Fibroblast of gingiva (primary cell): ENCODE results near the gene ADM.
A peak's percentile ranks its signal among the peaks of the same experiment; 100 is the strongest.
"Not testable (repeated sequence)": the region's sequence is repeated elsewhere in the genome, so short reads cannot be mapped to it uniquely, and the experiment has no call there.

Experiments
- DNase-seq: peaks from one replicate; pipeline ENCODE4 v3.0.0-alpha.2; 2011; ENCODE audit warnings: low read depth

Gene ADM

DNA sequence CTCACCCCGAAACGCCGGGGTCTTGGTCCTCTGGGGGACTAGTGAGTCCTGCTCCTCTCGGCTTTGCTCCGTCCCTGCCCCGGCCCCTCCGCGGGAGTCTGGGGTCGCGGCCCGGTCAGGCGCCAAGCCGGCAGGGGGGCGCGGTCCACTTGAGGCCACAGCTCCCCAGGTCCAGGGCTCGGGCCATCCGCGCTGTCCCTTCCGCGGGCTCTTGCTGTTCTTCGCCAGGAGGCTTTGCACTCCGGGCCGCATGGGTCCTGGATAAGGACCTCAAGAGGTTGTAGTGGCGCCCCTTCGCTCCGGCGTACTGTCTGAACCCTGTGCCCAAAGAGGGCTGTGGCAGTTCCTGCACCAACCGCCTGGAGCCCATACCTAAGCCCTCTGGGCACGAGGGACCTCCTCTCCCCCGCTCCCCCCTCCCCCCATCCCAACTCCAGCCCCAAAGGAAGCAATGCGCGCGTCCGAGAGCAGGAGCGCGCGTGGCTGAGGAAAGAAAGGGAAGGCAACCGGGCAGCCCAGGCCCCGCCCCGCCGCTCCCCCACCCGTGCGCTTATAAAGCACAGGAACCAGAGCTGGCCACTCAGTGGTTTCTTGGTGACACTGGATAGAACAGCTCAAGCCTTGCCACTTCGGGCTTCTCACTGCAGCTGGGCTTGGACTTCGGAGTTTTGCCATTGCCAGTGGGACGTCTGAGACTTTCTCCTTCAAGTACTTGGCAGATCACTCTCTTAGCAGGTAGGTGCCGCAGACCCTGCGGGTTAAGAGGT lies at the start of gene ADM:
TSS of gene ADM (plus strand) at position 579 of the 767 bp plus-strand sequence. CDS start 628 bp downstream, outside the sequence.
- peak; percentile 98 for DNase-seq

DNA sequence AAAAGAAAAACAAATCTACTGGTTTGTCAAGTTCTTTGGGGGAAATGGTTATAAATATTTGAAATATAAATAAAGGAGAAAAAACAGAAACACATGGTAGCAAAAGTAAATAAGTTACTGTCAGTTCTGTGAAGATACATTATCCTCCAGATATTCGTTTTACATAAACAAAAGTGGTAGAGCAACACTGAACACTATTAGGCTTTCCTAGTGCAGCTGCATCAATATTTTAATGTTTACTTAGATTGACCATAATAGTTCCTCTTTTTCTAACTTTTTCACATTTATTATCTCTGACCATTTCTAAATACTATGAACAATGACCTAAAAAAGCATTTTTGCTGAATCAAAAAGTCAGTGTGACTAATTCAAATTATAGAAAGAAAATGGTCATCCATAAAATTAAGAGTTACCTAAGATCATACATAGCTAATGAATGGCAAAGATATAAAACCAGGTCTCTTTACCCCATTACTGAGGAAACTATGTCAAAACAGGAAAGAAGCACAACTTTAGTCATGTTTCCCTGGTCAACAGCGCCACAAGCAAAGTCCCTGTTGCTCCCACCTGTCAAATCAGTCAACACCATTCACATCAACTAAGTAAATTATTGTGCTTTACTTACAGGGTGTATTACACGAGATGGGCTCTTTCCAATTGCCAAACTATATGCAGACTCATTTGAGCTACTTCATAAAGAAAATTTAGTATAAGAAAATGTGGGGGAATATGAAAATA lies 49.3 kb upstream of the ADM start:
- DNase-seq, result no peak

DNA sequence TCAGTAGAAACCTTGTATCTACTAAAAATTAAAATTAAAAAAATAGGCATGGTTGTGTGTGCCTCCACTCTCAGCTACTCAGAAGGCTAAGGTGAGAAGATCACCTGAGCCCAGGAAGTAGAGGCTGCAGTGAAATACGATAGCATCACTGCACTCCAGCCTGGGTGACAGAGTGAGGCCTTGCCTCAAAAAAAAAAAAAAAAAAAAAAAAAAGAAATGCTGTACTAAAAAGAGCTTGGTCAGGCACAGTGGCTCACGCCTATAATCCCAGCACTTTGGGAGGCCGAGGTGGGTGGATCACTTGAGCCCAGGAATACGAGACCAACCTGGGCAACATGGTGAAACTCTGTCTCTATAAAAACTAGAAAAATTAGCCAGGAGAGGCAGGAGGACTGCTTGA lies 47.4 kb upstream of the ADM start:
- DNase-seq, result no peak

DNA sequence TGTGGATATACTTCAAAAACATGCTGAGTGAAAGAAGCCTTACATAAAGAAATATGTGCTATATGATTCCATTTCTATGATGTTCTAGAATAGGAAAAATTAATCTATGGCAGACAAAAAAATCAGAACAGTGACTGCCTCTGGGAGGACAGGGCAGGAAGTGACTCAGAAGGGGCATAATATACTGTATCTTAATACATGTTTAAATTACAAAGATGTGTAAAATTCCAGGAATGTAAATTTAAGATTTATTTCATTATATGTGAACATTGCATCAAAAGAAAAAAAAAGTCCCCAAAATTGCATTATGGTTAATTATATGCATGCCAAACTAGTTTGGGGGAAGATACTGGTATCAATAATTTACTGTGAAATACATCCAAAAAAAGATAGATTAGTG lies 43.1 kb upstream of the ADM start:
- DNase-seq, result no peak

GRCh38 chr11:10263929-10264328 lies 40.9 kb upstream of the ADM start:
- DNase-seq, result peak; percentile 24

DNA sequence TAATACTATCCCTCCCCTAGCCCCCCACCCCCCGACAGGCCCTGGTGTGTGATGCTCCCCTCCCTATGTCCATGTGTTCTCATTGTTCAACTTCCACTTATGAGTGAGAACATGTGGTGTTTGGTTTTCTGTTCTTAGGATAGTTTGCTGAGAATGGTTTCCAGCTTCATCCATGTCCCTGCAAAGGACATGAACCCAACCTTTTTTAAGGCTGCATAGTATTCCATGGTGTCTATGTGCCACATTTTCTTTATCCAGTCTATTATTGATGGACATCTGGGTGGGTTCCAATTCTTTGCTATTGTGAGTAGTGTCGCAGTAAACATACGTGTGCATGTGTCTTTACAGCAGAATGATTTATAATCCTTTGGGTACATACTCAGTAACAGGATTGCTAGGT lies 40.2 kb upstream of the ADM start:
- DNase-seq, result not testable (repeated sequence)

GRCh38 chr11:10265936-10266335 lies 38.9 kb upstream of the ADM start:
- no peak for DNase-seq

- DNase-seq, result peak; percentile 11
Observed at GRCh38 chr11:10267821-10268220, 37.1 kb upstream of the ADM start.

- no peak for DNase-seq
Observed at GRCh38 chr11:10268746-10269488, 36.0 kb upstream of the ADM start.

DNA sequence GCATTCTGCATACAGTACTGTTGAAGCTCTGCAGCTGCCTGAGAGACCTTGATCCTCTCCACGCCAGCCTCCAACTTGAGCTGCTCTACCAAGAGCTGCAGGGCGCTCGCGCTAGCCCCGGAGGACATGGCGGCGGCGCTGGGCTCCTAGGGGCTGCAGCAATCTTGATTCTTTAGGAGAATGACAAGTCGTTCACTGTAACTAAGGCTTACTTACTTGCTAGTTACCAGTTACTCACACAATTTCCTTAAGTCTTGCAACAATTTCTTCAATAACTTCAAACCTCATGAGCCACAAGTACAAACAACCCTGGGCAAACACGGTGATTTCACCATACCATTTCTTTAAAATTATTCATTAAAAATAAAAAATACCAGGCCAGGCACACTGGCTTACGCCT lies 32.7 kb upstream of the ADM start:
- peak; percentile 70 for DNase-seq

DNA sequence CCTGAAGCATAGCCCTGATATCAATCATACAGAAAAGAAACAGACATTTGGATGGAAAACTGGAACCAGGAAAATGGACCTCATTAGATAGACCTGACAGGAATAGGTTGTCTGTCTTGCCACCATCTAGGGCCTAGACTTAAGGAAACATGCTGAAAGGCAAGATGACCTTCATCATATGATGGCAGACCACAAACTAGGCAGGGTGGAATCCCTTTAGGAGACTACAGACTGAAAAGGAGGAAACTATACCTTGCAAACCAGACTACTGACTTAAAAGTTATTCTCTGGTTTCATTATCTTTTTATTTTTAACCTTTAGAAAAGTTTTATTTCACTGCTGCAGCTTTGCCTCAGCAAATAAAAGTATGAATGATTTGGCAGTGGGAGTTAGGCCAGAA lies 31.1 kb upstream of the ADM start:
- DNase-seq, result no peak

DNA sequence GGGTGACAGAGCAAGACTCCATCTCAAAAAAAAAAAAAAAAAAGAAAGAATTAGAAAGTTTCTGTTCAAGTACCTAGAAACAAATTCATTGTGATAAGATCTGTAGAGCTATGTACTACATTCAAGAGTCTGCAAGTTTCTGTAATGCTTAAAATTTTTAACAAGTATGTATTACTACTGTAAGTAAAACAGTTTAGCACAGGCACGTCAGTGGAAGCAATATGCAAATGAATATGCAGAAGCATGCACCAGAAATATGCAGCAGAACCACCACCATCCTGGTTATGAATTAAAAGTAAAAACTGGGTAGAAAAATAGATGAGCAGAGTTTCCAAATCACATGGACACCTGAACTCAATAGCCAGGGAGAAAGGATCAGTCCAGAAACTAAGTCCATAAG lies 30.1 kb upstream of the ADM start:
- no peak for DNase-seq

DNA sequence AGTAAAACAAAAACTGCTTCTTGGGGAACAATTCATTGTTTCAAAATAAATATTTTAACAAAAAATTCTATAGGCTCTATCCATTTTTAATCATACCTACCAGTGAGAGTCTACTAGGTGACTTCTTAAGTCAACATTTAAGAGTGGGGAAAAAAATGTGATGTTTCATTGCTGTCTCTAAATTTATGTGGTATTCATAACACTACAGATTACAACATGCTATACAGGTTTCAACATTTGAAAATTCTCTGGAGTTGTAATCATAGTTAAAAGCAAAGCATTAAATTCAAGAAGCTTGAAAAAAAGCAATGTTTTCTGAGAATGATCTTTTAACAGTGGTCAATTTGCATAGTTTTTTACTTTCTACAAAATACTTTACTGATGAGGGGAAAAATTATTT lies 29.2 kb upstream of the ADM start:
- peak; percentile 58 for DNase-seq

DNA sequence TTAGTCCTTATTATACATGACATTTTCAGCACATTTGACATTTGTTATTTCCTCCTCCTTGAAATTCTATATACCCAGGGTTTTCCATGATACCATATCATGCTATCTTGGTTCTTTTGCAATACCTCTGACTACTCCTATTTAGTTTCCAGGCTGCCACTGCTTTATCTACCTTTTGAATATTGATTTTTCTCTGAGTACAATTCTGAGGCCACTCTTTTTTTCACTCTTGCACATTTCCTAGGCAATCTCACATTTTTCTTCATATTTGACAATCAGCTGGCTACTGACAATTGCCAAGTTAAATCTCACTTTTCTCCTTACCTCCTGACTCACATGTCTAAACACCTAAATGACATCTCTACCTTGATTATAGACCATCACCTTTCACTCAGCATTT lies 22.8 kb upstream of the ADM start:
- no peak for DNase-seq

GRCh38 chr11:10283991-10284390 lies 20.9 kb upstream of the ADM start:
- no peak for DNase-seq

- DNase-seq, result peak; percentile 46
Observed at GRCh38 chr11:10285148-10285802, 19.6 kb upstream of the ADM start.

DNA sequence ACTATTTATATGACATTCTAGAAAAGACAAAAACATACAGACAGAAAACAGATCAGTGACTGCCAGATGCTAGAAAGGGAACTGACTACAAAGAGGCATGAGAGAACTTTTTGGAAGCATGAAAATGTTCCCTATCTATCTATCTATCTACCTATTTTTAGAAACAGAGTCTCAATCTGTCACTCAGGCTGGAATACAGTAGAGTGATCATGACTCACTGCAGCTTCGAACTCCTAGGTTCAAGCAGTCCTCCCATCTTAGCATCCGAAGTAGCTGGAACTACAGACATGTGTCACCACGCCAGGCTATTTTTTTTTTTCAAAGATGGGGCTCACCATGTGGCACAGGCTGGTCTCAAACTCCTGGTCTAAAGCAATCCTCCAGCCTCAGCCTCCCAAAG lies 17.7 kb upstream of the ADM start:
- DNase-seq, result no peak

- DNase-seq, result no peak
Observed at GRCh38 chr11:10287766-10288715, 16.8 kb upstream of the ADM start.

GRCh38 chr11:10288881-10289764 lies 15.8 kb upstream of the ADM start:
- no peak for DNase-seq

GRCh38 chr11:10289765-10290380 lies 15.0 kb upstream of the ADM start:
- no peak for DNase-seq
